KMS-11 (cell line): ENCODE data around the gene DUSP22.

Source experiments
- H2AFZ ChIP-seq: fragments of 200-600 bp; sonication (generic); 2 replicates; pipeline ENCODE4 v1.6.1; 2016; ENCODE audit warnings: antibody characterized with exemption, mixed run types, low read depth
- H3K27ac ChIP-seq: fragments of 200-600 bp; sonication (generic); 2 replicates; pipeline ENCODE4 v1.6.1; 2016; ENCODE audit warnings: mild to moderate bottlenecking, mixed run types
- H3K27me3 ChIP-seq: fragments of 200-600 bp; sonication (generic); 2 replicates; pipeline ENCODE4 v1.6.1; 2017; ENCODE audit warnings: mild to moderate bottlenecking, low read depth, mixed run types, moderate library complexity; ENCODE audit not compliant: insufficient read depth
- H3K36me3 ChIP-seq: fragments of 200-600 bp; sonication (generic); 2 replicates; pipeline ENCODE4 v1.6.1; 2017; ENCODE audit warnings: mild to moderate bottlenecking, mixed run types; ENCODE audit not compliant: insufficient read depth
- H3K4me1 ChIP-seq: fragments of 200-600 bp; sonication (generic); 2 replicates; pipeline ENCODE4 v1.6.1; 2016; ENCODE audit warnings: mild to moderate bottlenecking, low read depth, mixed run types; ENCODE audit not compliant: poor library complexity, severe bottlenecking
- H3K4me2 ChIP-seq: fragments of 200-600 bp; sonication (generic); 2 replicates; pipeline ENCODE4 v1.7.0; 2016; ENCODE audit warnings: mild to moderate bottlenecking, mixed run types
- H3K4me3 ChIP-seq: fragments of 200-600 bp; sonication (generic); IDR thresholded peaks from 2 replicates; pipeline ENCODE4 v1.6.1; 2017; ENCODE audit warnings: low read depth, low read length, mixed read lengths; ENCODE audit not compliant: insufficient read depth
- H3K79me2 ChIP-seq: fragments of 200-600 bp; sonication (generic); 2 replicates; pipeline ENCODE4 v1.6.1; 2016; ENCODE audit warnings: low read depth, mixed run types; ENCODE audit not compliant: insufficient read depth
- H3K9ac ChIP-seq: fragments of 200-600 bp; sonication (generic); 2 replicates; pipeline ENCODE4 v1.6.1; 2016; ENCODE audit warnings: mild to moderate bottlenecking, mixed run types
- H4K20me1 ChIP-seq: fragments of 200-600 bp; sonication (generic); 2 replicates; pipeline ENCODE4 v1.6.1; 2016; ENCODE audit warnings: mild to moderate bottlenecking, mixed run types; ENCODE audit not compliant: insufficient read depth
- TF ChIP-seq, protein P1 (sequence below): fragments of 200-600 bp; sonication (generic); conservative IDR thresholded peaks from 2 replicates; pipeline ENCODE4 v1.6.1; 2017; ENCODE audit warnings: low read depth, mild to moderate bottlenecking, antibody characterized with exemption, low read length, moderate library complexity, mixed read lengths

DUSP22 gene

DNA sequence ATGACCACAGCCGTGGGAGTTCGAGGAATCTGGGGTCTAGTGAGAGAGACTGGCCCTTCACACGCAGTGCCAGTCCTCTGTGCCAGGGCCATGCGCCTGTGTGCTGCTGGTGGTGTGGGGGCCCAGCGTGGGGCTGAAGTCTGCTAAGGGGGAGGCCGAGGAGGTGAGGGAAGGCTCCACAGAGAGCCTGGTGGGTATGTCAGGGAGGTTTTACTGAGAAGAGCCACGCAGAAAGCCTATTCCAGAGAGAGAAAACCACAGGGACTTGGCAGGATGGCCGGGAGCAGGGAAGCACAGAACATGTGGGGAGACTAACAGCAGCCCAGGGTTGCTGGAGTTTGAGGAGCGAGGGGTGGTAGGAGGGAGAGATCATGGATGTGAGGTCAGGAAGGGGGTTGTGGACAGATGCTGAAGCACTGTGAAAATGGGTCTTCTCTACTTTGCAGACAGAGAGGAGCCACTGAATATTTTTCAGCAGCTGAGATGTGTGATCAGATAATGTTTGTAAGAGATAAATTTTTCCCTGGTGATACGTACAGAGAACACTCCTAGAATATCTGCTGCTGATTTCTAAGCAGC lies 35.3 kb downstream of the DUSP22 start:
- Histone ChIP-seq H3K4me1 (peaks cover 99% of the 10 kb centered on the region), H2AFZ (no peak overlapping the region; the same call in 1 of the 2 replicates), H3K4me2 (peak overlapping the region; percentile 86), H3K36me3 (no peaks in the 10 kb centered on the region), H3K79me2 (peaks cover 38% of the 10 kb centered on the region), H3K9ac (peak overlapping the region; percentile 66), H3K27ac (peak overlapping the region; percentile 92), H4K20me1 (no peaks in the 10 kb centered on the region), H3K27me3 (no peaks in the 10 kb centered on the region), H3K4me3 (no peak overlapping the region)
- TF ChIP-seq, protein P1, sequence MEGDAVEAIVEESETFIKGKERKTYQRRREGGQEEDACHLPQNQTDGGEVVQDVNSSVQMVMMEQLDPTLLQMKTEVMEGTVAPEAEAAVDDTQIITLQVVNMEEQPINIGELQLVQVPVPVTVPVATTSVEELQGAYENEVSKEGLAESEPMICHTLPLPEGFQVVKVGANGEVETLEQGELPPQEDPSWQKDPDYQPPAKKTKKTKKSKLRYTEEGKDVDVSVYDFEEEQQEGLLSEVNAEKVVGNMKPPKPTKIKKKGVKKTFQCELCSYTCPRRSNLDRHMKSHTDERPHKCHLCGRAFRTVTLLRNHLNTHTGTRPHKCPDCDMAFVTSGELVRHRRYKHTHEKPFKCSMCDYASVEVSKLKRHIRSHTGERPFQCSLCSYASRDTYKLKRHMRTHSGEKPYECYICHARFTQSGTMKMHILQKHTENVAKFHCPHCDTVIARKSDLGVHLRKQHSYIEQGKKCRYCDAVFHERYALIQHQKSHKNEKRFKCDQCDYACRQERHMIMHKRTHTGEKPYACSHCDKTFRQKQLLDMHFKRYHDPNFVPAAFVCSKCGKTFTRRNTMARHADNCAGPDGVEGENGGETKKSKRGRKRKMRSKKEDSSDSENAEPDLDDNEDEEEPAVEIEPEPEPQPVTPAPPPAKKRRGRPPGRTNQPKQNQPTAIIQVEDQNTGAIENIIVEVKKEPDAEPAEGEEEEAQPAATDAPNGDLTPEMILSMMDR, result no peak

DNA sequence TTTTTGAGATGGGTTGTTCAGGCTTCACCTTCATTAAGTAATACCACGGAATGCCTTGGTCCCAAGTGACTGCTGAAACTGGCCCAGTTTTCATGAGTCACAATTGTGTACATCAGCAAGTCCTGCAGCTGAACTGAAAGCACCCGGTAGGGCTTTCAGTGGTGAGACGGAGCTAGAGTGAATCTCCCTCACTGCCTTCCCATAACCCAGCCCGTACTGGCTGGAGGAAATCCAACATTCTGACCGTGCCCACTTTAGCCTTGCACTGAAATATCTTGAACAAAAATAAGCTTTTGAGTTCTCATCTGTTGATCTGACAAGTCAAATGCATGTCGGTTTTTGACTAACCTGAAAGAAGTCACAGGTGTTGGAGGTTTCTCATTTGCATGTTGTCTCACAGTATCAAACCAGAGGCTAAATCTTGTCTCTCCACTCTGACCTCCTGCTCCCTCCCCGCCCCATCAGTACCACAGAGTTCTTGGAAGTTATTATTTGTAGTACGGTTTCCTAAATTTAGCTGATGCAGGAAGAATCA lies 35.9 kb downstream of the DUSP22 start:
- Histone ChIP-seq H3K27me3 (no peaks in the 10 kb centered on the region), H3K4me2 (peak overlapping the region; percentile 86), H3K4me1 (peaks cover 99% of the 10 kb centered on the region), H3K4me3 (no peak overlapping the region), H3K9ac (peak overlapping the region; percentile 66; the same call in 1 of the 2 replicates), H2AFZ (no peak overlapping the region), H3K79me2 (peaks cover 33% of the 10 kb centered on the region), H3K27ac (peak overlapping the region; percentile 92), H4K20me1 (no peaks in the 10 kb centered on the region), H3K36me3 (no peaks in the 10 kb centered on the region)
- TF ChIP-seq, protein P1, result peak; percentile 26; the same call in 1 of the 2 replicates

DNA sequence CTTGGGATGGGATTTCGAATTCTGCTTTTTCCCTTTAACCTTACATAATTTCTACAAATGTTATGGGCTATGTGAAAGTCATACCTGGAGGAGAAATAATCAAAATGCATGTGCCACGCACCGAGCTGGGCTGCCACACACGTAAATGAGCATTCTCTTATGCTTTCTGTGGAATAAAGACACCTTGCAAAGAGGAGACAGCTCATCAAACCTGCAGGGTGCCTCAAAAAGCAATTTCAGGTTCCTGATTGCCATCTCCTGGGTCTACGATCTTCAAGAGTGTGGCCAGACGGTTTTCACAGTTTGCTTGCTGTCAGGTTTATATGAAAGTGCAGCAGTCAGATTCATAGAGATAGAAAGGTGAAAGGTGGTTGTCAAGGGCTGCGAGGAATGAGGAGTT lies 36.6 kb downstream of the DUSP22 start:
- TF ChIP-seq, protein P1, result no peak
- peaks cover 99% of the 10 kb centered on the region for H3K4me1 ChIP-seq

DNA sequence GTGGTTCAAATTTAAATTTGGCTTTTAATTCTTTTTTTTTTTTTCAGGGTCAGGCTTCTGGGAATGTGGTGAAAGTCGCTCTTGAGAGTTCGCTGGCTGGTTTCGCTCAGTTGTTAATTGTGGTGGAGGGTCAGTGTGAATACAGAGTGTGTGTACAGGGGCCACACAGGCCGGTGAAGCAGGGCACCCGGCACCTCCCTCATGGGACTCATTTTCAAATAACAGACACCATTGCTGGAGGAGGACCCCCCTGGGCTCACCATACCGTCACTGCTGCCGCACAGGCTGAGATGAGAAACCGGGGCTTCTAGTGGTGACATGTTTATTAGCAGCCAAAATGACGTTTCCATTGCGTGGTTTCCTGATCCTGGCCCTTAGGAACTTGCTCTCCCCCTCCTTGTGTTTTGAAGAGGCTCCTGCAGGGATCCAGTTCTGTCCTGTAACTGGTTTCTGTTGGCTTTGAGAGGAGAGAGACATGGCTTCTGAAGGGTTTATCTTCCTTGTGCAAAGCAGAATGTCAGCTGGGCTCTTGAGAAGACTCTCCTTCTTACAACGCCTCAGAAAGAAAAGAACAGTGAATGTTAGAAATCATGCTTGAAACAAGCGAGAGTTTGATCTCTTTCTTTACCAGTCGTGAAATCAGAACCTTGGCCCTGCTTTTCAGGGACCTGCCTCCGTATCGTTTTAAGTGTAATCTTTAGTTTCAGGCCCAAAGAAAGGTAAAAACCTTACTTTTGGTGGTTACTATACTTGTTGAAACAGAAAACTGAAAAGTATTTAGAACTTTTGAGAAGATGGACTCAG lies 37.8 kb downstream of the DUSP22 start:
- Histone ChIP-seq H3K79me2 (peaks cover 16% of the 10 kb centered on the region), H3K9ac (peak overlapping the region; percentile 66), H2AFZ (peak overlapping the region; percentile 11; the same call in 1 of the 2 replicates), H3K4me1 (peaks cover 93% of the 10 kb centered on the region), H4K20me1 (no peaks in the 10 kb centered on the region), H3K4me2 (peak overlapping the region; percentile 86), H3K4me3 (no peak overlapping the region), H3K36me3 (no peaks in the 10 kb centered on the region), H3K27ac (peak overlapping the region; percentile 92), H3K27me3 (no peaks in the 10 kb centered on the region)
- TF ChIP-seq, protein P1, result peak; percentile 69

More for the DNA sequence above, 36.6 kb downstream of the DUSP22 start:
- no peaks in the 10 kb centered on the region for H3K36me3 ChIP-seq
- H2AFZ ChIP-seq, result no peak overlapping the region
- no peaks in the 10 kb centered on the region for H4K20me1 ChIP-seq
- H3K27ac ChIP-seq, result peak overlapping the region; percentile 92
- H3K4me3 ChIP-seq, result no peak overlapping the region
- peak overlapping the region; percentile 86 for H3K4me2 ChIP-seq
- H3K79me2 ChIP-seq, result peaks cover 25% of the 10 kb centered on the region
- H3K27me3 ChIP-seq, result no peaks in the 10 kb centered on the region
- peak overlapping the region; percentile 66; the same call in 1 of the 2 replicates for H3K9ac ChIP-seq
